NCI-H1930 (cell line): ENCODE measurements around the gene GRK5.

Experiments used
- DNase-seq, 2 experiments: peaks; one replicate each; lab custom pipeline; 2025; lab: John Stamatoyannopoulos, UW

Gene GRK5

GRCh38 chr10:119319161-119319919, 112.0 kb downstream of the GRK5 start:
- DNase-seq = no peak

- no peak for DNase-seq
Measured at GRCh38 chr10:119319920-119320258, 112.5 kb downstream of the GRK5 start.

- DNase-seq = no peak
Measured at GRCh38 chr10:119320981-119321380, 113.6 kb downstream of the GRK5 start.

DNA sequence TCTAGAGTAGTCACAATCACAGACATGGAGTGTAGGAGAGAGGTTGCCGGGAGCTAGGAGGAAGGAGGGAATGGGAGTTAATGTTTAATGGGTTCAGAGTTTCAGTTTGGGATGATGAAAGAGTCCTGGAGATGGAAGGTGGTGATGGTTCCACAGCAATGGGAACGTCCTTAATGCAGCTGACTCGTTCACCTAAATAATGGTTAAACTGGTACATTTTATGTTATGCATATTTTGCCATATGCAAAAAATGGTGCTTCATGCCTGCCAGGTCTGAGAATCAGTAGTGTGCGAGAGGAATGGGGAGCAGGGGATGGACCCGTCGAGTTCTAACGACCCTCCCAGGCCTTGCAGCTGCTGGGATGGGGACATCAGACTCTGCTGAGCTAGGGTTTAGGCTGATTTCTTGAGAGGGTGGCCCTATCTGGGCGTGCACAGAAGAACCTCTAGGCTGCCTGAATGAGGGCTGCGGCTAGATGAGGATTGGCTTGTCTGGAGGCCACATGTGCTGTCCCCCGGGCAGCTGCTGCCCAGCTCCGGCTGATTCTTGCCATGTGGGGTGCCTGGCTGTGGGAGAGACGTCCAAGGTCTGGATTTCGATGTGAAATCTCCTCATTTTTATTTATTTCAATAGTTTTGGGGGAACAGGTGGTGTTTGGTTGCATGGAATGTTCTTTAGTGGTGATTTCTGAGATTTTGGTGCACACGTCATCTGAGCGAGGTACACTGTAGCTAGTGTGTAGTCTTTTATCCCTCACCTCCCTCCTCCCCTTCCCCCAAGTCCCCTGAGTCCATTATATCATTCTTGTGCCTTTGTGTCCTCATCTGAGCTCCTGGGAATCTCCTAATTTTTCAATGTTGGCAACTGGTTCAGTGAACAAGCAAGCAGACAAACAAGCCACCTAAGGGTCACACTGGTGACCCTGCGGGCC, 116.0 kb downstream of the GRK5 start:
- DNase-seq = no peak

GRCh38 chr10:119325131-119325530, 117.8 kb downstream of the GRK5 start:
- no peak for DNase-seq

GRCh38 chr10:119326167-119326566, 118.8 kb downstream of the GRK5 start:
- DNase-seq = no peak

GRCh38 chr10:119327096-119327745, 119.8 kb downstream of the GRK5 start:
- no peak for DNase-seq

- no peak for DNase-seq
Measured at GRCh38 chr10:119328223-119328622, 120.9 kb downstream of the GRK5 start.

DNA sequence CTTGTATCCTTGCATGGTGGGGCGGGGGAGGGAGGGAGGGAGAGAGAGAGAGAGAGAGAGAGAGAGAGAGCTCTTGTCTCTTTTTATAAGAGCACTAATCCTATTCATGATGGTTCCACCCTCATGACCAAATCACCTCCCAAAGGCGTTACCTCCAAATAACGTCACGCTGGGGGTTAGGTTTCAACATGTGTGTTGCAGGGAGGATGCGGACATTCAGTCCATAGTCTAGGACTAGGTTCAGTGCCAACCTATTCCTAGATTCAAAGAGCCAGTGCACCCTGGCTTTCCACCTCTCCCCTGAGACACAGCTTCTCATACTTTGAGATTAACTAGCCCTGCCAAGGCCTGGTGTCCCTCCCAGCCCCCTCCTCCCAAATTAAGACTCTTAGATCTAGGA, 123.0 kb downstream of the GRK5 start:
- no peak for DNase-seq

GRCh38 chr10:119331061-119331460, 123.7 kb downstream of the GRK5 start:
- DNase-seq = no peak

GRCh38 chr10:119333146-119333792, 125.9 kb downstream of the GRK5 start:
- no peak for DNase-seq

- DNase-seq = no peak
Measured at GRCh38 chr10:119335671-119336353, 128.4 kb downstream of the GRK5 start.

- no peak for DNase-seq
Measured at GRCh38 chr10:119336599-119336998, 129.2 kb downstream of the GRK5 start.

- DNase-seq = no peak
Measured at GRCh38 chr10:119337223-119337622, 129.9 kb downstream of the GRK5 start.

DNA sequence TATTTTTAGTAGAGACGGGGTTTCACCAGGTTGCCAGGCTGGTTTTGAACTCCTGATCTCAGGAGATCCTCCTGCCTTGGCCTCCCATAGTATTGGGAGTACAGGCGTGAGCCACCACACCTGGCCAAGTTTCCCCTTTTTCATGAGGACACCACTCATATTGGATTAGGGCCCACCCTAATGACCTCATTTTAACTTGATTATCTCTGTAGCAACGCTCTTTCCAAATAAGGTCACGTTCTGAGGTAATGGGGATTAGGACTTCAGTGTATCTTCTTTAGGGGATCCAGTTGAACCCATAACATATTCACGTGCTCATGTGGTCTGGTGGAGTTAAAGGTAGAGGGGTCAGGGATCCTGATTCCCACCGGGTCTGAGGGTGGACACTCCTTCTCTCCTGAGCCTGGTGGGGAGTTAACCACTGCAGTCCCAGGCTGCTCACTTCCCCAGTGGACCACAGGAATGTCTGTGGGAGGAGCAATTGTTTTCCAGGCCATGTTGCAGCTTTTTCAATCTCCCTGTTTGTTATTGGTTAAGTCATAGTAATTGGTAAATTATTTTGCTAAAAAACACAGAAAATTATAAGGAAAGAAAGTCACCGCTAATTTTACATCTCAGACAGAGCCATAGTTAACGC, 130.5 kb downstream of the GRK5 start:
- DNase-seq = no peak

- no peak for DNase-seq
Measured at GRCh38 chr10:119339109-119339508, 131.7 kb downstream of the GRK5 start.

- DNase-seq = no peak
Measured at GRCh38 chr10:119340893-119341458, 133.6 kb downstream of the GRK5 start.

- no peak for DNase-seq
Measured at GRCh38 chr10:119341459-119342301, 134.3 kb downstream of the GRK5 start.

DNA sequence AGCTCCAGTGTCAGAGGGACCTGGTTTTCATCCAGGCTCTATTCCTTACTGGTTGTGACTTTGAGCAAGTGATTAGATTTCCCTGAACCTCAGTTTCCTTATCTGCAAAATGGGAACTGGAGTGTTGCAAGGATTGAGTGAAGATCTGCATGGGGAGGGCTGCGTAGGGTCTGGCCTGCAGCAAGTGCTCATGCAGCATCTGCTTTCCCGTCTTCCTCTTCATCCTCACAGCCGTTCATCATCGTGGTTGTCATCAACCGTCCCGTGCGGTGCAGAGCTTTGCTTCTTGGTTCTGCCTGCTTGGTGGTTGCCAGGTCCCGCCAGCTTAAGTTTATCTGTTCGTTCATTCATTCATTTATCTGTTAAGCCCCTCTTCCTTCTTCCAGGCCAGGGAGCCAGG, 135.0 kb downstream of the GRK5 start:
- DNase-seq = no peak
